NCI-H774 (cell line): ENCODE results near the gene F3.

Source experiments
- DNase-seq: peaks from one replicate; lab custom pipeline; 2025; lab: John Stamatoyannopoulos, UW

The F3 gene

GRCh38 chr1:94552071-94552586, 10.6 kb upstream of the F3 start:
- DNase-seq: no peak

DNA sequence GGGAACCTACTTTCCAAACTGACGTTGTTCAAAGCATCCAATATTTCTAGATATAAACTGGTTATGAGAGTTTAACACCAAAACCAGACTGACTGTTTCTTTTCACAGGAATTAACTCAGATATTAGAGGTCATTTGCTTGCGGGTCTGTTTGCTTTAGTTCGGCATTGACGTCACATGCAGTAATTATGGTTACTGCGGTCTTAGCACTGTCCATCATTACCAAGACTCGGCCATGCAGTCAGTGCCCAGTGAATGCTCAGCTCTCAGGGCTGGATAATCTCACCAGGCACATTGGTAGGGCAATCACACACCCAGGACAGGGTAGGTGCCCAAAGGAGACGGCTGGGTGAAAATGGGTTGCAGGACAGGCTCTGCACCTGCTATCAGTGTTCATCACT, 9.9 kb upstream of the F3 start:
- no peak for DNase-seq

GRCh38 chr1:94550800-94551241, 9.3 kb upstream of the F3 start:
- no peak for DNase-seq

DNA sequence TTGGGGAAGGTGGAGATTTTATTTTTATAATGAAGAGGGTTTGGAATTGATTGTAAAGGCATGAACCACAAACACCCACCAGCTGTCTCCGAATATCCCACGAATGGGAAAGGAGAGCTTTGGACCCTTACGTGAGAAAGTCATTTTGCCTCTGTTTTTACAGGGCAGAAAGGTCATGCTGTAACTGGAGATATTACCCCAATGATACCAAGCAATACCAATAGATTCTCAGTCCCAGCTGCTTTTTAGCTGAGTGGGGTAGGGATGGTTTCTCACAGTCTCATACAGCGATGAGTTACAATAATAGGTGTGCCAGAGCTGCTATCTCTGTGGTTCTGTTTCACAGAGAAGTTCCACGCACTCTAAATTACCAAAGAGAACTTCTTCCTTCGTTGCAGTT, 8.8 kb upstream of the F3 start:
- DNase-seq: no peak

- DNase-seq: no peak
These were observed 8.1 kb upstream of the F3 start for GRCh38 chr1:94549706-94550105.

- no peak for DNase-seq
These were observed 3.3 kb upstream of the F3 start for GRCh38 chr1:94544706-94545490.

GRCh38 chr1:94543893-94544635, 2.5 kb upstream of the F3 start:
- no peak for DNase-seq

DNA sequence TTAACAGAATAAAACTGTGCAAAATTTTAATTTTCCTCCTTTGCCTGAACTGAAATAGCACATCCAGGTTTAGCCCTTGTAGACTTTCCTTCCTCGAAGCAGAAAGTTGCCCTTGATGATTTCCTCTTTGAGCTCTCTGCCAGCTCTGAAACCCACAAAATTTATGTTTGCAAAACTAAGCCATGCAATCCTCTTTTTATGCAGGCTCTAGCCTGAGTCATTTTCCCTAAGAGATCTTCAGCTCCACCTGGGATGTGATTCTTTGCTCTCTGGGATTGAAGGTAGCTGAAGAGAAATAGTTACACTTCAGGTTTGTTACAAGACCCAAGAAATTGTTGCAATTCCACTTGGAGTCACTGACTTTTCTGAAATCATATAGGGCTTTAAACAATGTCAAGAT, 1.4 kb upstream of the F3 start:
- no peak for DNase-seq

DNA sequence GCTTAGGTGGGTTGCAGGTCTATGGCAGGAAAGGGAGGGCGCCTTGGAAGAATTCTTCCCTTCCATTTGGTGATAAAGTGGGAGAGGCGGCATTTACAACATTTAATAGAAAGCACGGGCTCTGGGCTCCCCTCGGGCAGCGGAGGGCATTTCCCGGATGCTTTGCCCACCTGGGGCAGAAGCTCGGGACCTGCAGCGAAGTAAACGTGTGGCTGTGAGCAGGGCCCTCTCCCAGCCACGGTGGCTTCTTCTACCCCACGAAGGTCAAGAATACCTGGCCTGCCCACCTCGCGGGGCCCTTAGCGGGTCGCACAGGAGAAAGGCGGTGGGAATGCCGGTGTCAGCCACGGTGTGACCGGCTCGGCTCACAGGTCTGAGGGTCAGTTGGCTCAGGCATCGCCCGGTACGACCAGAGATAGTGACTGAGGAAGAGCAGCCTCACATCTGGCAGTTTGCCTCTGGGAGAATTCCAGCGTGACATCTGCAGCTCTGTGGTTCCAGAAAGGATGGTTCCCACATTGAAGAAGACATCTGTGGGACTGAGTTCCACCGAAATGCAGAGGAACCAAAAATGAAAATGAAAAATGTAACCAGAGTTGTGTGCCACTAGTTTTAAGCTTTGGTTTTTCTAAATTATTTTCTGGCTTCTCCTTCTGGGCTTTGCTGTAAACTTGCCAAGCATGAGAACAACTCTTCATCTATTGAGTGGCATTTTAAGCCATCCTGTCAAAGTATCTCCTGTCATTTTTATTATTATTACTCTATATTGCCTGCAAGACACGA, 720 bp upstream of the F3 start:
- DNase-seq: no peak

DNA sequence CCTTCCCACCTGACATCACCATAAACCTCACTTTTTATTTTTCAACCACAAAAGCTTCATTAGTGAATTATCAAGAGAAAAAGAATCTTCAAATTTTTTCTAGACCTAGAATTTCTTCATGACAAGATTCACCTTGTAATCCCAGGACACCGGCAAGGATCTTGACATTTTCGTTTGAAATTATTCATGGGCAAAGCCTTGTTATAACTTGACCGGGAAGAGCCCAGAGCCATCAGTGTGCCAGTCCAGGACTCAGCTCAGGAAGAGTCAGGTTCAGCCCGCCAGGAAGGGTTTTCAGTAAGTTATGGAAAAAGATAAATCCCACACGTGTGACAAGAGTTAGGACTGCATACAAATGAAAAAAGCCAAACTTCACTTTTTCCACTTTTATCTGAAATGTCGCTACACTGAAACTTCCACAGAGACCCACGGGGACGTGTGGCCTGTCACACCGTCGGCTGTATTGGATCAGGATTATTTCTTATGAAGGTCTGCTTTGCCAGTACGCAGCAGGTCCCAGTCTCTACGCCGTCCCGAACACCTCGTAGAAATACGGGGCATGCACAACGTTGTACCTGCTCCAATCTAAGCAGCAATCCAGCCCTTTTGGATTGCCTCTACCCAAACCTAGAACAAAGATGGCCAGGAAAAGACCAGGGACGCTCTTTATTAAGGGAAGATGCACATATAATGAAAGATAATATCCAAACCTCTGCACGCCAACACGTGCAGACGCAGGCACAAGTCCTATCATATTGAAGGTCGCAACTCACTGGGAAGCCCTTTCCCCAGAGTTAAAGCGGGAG, 916 bp downstream of the F3 start:
- no peak for DNase-seq

- no peak for DNase-seq
These were observed 2.1 kb downstream of the F3 start for GRCh38 chr1:94539496-94539895.

GRCh38 chr1:94538243-94538827, 3.2 kb downstream of the F3 start:
- DNase-seq: no peak

GRCh38 chr1:94537254-94537653, 4.3 kb downstream of the F3 start:
- no peak for DNase-seq

- DNase-seq: no peak
These were observed 5.7 kb downstream of the F3 start for GRCh38 chr1:94535879-94536278.

- no peak for DNase-seq
These were observed 6.5 kb downstream of the F3 start for GRCh38 chr1:94535095-94535494.

DNA sequence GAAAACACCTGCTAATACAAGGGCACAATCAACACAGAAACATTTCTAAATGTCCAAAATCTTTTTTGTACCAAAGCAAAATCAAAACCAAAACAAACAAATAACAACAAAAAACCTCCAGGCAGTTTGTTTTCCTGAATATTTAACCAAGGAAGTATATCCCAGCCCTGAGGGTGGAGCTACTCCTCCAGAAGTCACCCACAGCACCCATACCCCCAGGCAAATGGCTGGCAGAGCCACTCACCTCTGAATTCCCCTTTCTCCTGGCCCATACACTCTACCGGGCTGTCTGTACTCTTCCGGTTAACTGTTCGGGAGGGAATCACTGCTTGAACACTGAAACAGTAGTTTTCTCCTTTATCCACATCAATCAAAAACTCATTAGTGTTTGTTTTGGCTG, 9.5 kb downstream of the F3 start:
- DNase-seq: no peak

- DNase-seq: no peak
These were observed 9.9 kb downstream of the F3 start for GRCh38 chr1:94531664-94532063.

DNA sequence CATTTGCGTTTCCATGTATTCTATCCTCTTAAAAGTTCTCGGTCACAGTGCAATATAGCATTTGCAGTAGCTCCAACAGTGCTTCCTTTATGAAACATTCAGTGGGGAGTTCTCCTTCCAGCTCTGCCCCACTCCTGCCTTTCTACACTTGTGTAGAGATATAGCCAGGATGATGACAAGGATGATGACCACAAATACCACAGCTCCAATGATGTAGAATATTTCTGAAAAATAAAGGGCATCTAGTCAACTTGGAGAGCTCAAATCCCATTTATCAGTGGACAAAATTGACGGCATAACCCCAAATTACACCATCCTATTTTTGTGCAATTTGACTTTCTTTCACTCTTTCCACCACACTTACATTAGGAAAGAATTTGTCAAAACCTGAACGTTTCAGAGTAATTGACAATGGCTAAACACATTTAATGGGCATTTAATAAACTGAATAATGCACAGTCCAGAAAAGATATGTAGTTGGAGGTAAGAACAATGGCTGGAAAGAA, 11.1 kb downstream of the F3 start:
- DNase-seq: no peak

DNA sequence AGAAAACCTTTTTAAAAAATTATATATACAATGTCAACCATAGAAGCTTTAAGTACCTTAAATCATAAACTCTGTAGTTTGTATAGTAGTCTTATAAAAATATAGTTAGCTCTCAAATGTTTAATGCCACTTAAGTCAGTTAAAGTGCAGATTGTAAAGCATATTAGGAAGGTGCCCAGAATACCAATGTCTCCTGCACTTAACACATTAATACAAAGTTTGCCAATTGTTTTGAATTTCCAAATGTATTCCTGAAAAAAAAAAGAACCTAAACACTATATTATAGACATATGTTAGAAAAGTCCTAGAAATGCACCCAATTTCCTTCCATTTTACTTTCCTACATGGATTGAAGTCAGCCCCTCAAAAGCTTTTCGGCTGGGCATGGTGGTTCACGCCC, 12.1 kb downstream of the F3 start:
- no peak for DNase-seq

GRCh38 chr1:94528826-94529225, 12.7 kb downstream of the F3 start:
- DNase-seq: no peak

- DNase-seq: no peak
These were observed 13.3 kb downstream of the F3 start for GRCh38 chr1:94528299-94528698.
